Stimulated activated CD8-positive, alpha-beta memory T cell treated with anti-CD3 and anti-CD28 coated beads, Interleukin-15, amount 100 ng/mL, for 4 hours (primary cell): Measurements from ENCODE around the gene ARVCF.

Experiments
- DNase-seq, 2 donors: peaks; one replicate each; pipeline ENCODE4 v3.0.0-alpha.2; 2020; ENCODE audit warnings: low read depth in 2 of 2

ARVCF gene

DNA sequence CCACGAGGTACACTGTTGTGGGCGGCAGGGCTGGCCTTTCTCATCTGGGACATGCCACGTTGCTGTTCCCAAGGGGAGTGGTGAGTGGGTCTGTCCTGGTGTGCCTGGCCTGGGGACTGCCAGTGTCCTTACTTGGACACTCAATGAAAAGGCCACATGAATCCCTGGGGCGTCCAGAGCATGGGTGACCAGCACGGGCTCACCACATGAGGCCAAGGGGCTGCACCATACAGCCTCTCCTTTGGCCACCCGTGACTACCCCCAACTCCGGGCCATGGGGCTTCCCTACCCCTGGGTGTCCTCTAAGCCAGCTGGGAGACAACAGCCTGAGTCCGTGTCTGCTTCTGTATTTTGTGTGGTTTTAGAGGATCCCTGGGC is 54.8 kb downstream of the ARVCF start:
- DNase-seq, result no peak

GRCh38 chr22:19961201-19961580 is 55.4 kb downstream of the ARVCF start:
- DNase-seq, result no peak

DNA sequence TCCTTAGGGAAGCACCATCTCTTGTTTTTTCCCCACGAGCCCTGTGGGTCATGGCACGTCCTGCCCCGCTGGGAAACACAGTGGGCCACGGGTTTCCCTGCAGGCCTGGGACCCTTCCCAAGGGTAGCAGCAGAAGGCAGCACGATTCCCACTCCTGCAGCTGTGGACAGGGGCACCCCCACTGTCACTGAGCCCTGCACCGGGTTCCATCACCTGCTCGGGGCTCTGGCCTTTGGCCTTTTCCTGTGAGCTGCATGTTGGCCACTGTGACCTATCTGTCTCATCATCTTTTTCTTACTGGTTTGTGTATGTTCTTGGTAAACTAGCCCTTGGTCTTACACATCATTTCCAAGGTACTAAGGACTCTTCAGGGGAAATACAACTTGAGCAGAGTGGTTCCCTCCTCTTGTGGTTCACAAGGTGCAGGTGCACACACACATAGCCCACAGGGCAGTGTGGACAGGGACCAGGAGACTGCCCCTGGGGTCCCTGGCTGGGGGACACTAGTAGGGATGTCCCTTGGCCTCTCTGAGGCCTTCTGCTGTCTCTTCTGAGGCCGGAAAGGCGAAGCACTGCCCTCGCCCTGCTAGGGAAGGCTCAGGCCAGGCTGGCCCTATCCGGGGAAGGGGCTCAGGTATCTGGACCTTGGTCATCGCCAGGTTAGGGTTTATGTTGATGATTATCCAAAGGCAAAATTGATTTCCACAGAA is 56.0 kb downstream of the ARVCF start:
- DNase-seq, result no peak

DNA sequence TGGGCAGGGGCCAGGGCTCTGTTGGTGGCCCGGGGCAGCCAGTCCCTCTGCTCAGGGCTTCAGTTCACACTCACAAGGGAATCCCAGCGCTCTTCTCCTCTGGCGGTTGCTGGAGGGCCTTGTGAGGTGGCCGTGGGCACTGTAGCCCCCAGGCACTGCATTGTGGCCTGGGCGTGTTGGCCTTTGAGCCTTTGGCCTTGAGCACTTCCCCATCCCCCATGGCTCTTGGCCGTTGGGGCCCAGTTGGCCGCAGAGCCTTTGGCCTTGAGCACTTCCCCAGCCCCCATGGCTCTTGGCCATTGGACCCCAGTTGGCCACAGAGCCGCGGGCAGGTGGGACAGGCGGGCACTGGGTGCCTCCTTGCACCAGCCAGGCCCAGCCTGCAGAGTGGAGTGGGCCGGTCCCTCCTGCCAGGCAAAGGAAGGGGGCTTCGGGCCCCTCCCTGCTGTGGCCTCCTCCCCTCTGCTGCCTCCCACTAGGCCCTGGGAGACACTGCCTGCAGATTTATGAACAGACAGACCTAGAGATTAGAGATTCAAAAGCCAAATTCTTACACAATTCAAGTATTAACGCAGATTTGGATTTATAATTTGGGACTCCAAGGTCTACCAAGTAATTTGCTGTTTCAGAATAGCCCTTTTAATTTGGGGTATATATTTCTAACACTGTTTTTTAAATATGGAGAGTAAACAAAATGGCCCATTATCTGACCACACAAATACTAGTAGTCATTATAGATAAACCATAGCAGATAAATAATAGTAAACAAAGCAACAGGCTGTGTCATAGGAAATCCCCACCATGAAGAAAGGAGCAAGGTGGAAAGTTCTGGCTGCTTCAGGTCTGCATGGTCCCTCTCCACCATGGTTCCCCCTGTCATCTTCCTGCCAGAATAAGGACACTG is 56.8 kb downstream of the ARVCF start:
- DNase-seq, result no peak

DNA sequence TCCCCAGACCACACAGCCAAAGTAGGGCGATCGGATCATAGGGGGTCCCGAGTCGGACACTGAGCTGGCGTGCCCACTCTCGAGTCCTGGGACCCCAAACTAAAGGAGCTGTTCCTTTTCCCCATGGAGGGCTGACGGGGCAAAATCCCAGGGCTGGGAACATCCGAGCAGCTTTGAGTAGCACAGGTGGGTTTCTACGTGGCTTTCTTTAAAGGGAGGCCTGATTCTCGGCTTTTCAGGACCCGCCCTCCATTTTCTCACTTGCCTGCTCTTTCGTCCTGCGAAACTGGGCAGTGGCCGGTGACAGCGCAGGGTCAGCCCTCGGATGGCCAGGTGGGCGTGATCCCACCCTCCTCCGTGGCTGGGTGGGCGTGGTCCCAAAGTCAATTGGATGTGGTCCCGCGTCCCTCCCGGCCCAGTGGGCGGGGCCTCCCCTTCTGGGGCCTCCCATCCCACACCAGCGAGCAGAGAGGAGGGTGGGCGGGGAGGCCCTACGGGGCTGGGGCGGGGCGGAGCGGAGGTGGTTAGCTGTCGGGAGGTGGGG is 57.5 kb downstream of the ARVCF start:
- DNase-seq, result no peak

DNA sequence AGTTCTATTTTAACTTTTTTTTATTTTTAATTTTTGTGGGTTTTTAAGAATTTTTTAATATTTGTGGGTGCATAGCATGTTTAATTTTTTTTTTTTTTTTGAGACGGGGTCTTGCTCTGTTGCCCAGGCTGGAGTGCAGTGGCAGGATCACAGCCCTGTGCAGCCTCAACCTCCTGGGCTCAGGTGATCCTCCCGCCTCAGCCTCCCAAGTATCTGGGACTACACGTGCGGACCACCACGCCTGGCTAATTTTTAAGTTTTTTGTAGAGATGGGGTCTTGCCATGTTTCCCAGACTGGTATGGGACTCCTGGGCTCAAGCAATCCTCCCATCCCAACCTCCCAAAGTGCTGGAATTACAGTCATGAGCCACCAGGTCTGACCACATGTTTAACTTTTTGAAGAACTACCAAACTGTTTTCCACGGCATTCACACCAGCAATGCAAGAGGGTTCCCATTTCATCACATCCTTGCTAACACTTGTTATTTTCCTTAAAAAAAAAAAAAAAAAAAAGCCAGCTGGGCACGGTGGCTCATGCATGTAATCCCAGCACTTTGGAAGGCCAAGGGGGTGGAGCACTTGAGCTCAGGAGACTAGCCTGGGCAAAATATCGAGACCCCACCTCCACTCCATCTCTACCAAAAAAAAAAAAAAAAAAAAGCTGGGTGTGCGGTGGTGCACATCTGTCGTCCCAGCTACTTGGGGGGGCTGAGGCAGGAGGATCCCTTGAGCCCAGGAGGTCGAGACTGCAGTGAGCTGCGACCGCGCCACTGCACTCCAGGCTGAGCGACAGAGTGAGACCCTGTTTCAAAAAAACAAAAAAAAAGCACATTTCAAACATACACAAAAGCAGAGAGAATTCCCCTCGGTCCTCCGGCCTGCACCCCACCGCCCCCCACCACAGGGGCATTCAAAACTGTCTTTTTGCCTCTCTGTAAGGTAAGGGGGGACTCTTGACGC is 58.3 kb downstream of the ARVCF start:
- DNase-seq, result no peak

GRCh38 chr22:19957445-19957844 is 59.2 kb downstream of the ARVCF start:
- no peak for DNase-seq

DNA sequence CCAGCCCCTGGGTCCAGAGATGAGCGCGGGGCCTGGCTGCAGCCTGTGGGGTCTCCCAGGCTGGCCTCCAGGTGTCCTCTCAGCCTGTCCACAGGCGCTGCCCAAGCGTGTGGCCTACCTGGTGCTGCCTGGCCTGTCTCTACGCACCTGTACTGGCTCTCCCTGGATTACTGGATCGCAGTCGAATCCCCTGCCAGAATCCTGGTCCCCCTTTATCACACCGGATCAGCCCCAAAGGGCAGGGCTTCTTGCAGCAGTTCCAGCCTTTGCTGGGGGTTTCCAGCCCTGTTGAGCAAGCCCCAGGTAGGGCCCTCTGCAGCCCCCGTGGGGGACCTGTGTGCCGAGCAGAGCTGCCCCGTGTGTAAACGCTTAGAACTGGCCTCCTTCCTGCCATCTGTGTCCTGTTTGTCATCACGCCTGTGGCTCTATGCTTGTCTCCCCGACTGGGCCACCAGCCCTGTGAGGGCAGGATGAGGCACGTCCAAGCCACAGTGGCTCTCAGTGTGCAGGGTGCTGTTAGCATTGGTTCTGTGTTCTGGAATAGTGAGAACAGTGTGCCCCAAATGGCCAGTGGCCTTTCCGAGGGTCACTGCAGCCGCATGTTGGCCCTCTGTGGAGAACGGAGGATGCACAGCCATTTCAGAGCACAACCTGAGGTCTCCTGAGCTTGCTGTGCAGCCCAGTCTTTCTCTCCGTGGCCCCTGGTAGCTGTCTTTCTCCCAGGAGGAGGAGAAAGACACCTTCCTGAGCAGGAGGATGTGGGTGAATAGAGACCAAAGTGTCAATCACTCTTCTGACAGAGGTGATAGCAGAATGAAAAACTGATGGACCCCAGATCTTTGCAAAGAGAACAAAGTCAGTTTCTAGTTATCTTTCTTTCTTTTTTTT is 61.1 kb downstream of the ARVCF start:
- DNase-seq, result no peak

DNA sequence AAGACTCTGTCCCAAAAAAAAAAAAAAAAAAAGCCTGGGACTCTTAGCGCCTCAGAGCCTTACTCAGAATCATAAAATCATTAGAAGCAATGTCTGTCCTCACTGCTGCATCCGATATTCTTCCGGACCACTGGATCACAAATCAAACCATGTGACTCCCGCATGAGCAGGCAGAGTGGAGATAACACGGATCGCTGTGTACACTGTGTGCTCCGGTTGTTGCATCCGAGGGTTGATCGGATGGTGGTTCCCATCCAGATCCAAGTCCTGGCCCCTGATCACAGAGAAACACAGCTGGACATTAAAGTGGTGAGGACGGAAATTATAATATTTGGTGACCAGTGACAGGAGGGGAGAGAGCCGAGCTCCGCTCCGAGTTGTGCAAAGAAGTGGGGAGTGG is 65.3 kb downstream of the ARVCF start:
- no peak for DNase-seq

GRCh38 chr22:19948057-19948760 is 68.4 kb downstream of the ARVCF start:
- DNase-seq, result no peak

- DNase-seq, result no peak
These were observed 73.3 kb downstream of the ARVCF start for GRCh38 chr22:19943082-19944026.

- no peak for DNase-seq
These were observed 74.2 kb downstream of the ARVCF start for GRCh38 chr22:19942157-19943081.

DNA sequence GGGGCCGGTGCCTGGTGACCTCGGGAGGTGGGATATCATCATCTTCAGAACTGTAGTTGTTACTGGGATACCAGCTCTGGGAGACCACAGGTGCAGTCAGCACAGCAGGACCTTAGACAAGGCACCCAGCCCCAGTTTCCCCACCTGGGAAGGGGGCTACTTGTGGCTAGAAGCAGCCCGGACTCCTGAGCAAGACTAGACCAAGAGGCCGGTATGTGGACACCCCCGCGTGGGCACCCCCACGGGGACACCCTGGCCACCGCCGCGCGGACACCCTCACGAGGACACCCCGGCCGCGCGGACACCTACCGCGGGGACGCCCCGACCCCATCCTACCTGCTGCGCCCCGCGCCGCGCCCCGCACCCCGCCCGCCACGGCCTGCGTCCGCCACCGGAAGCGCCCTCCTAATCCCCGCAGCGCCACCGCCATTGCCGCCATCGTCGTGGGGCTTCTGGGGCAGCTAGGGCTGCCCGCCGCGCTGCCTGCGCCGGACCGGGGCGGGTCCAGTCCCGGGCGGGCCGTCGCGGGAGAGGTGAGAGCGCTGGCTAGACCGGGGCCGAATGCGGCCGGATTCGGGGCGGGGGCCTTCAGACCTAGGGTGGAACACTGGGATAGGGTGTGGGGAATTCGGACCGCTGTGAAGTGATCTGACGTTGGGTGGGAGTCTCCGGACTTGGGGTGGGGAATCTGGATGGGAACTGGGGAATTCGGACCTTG is 75.1 kb downstream of the ARVCF start, which contains the start of the genes COMT and TXNRD2:
Gene COMT, plus strand, starts transcription at position 408 of the 718 bp plus-strand sequence. CDS start 20,755 bp downstream, outside the sequence.
Gene TXNRD2, minus strand, starts transcription at position 454 of the 718 bp plus-strand sequence. Its CDS starts 15 bp downstream, at position 439.
- DNase-seq, result peak; percentile 34 to 51

GRCh38 chr22:19940536-19941364 is 75.9 kb downstream of the ARVCF start:
- DNase-seq, result no peak

- no peak for DNase-seq
These were observed 78.8 kb downstream of the ARVCF start for GRCh38 chr22:19937616-19938473.
